Coronary artery (tissue), 2 donors: ENCODE results near the gene SLC22A31.
A peak's percentile ranks its signal among the peaks of the same experiment; 100 is the strongest.

Source experiments
- DNase-seq: peaks from one replicate; pipeline ENCODE4 v3.0.0-alpha.2; 2017; ENCODE audit warnings: low spot score
- H3K27ac ChIP-seq, 2 donors: fragments of 200-600 bp; sonication (generic); one replicate each; pipeline ENCODE4 v1.5.1; 2016 to 2019
- H3K4me3 ChIP-seq: fragments of 200-600 bp; sonication (generic); 2 replicates; pipeline ENCODE4 v1.5.1; 2016; ENCODE audit warnings: mild to moderate bottlenecking, moderate library complexity
- TF ChIP-seq, protein P1 (sequence below): fragments of 200-600 bp; sonication (generic); IDR thresholded peaks from one replicate; pipeline ENCODE4 v1.5.1; 2019; ENCODE audit warnings: antibody characterized with exemption

Gene SLC22A31

DNA sequence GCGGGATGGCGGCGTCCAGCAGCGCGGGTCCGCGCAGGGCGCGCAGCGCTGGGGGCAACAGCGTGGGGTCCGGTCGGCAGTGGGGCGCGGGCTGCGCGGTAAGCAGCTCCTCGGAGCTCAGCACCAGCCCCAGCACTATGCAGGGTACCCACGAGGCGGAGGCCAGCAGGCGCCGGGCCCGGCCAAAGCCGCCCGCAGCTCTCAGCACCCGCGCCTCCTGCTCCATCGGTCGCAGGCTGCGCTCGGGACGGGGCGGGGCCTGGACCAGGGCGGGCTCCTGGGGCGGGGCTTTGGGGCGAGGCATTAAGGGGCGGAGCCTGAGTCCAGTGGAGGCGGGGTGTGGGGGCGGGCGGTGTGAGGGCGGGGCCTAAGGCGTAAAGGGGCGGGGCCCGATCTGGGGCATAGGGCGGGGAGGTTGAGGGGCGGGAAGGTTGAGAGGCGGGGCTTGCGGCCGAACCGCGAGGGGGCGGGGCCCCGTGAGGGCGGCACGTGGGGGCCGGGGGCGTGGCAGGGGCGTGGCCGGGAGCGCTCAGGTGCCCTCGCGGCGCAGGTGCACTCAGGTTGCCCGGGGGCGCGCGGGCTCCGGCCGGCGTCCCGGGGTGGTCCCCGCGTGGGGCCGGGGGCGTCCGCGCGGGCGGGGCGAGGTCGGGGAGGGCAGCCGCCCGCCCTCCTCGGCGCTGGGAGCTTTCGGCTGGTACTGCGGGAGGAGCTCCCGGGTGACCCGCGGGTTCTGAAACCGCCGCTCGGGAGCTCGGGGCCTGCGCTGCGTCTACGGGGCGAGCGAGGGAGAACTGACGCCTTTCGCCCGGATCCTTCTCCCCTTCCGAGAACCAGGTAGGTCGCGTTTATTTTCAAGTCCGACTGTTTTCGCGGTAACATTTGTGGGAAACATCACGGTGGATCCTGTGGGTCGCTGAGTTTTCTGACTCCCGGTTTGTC lies 1.4 kb upstream of the SLC22A31 start:
- Histone ChIP-seq H3K27ac (no peak overlapping the region), H3K4me3 (peak overlapping the region; percentile 65)
- no peak for DNase-seq
- TF ChIP-seq, protein P1, sequence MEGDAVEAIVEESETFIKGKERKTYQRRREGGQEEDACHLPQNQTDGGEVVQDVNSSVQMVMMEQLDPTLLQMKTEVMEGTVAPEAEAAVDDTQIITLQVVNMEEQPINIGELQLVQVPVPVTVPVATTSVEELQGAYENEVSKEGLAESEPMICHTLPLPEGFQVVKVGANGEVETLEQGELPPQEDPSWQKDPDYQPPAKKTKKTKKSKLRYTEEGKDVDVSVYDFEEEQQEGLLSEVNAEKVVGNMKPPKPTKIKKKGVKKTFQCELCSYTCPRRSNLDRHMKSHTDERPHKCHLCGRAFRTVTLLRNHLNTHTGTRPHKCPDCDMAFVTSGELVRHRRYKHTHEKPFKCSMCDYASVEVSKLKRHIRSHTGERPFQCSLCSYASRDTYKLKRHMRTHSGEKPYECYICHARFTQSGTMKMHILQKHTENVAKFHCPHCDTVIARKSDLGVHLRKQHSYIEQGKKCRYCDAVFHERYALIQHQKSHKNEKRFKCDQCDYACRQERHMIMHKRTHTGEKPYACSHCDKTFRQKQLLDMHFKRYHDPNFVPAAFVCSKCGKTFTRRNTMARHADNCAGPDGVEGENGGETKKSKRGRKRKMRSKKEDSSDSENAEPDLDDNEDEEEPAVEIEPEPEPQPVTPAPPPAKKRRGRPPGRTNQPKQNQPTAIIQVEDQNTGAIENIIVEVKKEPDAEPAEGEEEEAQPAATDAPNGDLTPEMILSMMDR: no peak

DNA sequence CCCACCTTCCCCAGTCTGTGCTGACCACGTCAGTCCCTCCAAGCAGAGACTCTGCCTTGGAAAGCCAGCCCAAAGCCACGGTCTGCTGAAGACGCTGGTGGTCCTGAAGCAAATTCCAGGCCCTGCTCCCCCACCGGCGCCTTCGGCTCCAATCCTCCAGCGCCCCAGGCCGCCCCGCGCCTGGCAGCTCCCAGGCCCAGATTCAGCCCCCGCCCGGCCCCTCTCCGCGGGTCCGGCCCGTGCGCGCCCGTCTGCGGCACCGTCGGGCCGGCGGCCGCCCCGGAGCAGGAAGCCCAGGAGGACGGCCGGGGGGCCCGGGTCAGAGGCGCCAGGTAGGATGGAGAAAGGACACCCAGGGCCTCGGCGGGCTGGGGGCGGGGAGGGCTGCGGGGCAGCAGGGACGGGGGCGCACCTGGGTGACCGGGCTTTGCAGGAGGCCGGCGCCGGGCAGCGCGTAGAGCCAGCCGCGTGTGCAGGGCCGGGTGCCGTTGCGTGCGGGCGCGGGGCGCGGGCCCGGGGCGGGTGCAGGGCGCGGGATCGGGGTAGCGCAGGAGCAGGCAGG lies 594 bp upstream of the SLC22A31 start:
- TF ChIP-seq, protein P1: no peak
- H3K27ac ChIP-seq: no peak overlapping the region
- H3K4me3 ChIP-seq: peak overlapping the region; percentile 65
- no peak for DNase-seq

DNA sequence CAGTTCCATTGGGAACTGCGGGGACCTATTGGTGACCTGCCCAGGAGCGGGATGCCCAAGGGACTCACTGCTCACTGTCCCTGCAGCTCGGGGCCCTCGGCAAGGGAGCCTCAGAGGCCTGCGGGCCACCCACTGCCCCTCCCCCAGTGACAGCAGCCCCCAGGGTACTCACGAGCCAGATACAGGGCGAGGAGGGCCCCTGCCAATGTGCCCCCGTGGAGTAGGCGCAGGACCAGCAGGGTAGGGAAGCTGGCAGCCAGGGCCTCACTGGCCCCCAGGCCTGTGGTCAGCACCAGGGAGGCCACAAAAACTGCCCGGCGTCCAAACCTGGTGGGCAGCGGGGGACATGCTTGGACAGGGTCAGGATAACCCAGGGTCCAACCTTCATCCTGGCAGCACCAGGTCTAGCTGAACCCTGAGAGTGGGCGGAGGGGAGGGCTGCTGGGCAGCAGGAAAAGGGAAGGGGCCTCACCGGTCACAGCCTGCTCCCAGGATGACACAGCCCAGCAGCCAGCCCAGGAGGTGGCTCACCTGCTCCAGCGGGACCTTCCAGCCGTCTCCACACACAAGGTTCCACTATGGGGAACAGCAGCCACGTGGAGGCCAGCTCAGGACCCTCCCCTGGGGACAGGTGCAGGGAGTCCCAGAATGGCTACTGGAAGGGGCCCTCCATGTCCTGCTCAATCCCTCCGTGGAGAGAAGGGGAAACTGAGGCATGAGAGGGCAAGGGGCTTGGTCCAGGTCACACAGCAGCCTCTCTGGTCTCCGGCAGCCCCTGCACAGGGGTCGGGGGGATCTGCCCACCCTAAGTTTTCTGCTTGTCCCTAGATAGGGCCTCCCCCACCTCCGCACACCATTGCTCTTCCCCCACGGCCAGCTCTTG lies 855 bp downstream of the SLC22A31 start:
- DNase-seq: no peak
- TF ChIP-seq, protein P1: no peak
- Histone ChIP-seq H3K27ac (no peak overlapping the region), H3K4me3 (no peak overlapping the region)

DNA sequence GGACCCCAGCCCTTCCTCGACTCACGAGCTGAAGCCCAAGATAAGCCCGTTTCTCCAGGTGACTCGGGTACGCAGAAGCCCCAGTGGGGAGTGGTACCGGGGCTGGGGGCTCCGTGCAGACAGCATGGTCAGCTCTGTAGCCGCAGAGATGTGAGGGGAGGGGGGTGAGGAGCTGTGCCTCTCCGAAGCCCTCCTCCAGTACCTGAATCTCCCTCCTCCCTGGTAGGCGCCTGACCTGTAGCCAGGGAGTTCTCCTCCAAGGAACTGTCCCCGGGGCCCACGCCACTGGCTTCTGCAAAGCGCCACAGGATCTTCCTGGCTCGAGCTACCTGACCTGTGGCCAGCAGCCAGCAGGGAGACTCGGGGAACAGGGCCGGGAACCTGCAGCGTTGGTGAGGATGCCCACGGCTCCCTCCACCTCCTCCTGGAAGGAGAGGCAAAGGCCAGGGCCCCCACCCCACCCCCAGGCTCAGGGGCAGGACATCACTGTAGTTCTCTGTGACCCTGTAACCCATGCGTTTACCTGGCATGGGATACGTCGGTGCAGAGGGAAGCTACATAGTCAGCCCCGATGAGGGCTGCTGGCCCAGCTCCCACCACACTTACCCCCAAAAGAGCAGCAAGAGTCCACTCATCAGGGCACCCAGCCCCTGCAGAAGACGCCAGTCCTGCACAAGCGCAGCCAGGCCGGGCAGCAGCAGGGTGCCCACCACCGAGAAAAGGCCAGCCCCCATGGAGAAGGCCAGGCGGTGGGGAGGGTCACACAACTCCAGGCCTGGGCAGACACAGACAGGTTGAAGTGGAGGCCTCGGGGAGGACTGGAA lies 1.7 kb downstream of the SLC22A31 start:
- DNase-seq: no peak
- TF ChIP-seq, protein P1: no peak
- no peak overlapping the region for H3K27ac ChIP-seq
- no peak overlapping the region for H3K4me3 ChIP-seq

DNA sequence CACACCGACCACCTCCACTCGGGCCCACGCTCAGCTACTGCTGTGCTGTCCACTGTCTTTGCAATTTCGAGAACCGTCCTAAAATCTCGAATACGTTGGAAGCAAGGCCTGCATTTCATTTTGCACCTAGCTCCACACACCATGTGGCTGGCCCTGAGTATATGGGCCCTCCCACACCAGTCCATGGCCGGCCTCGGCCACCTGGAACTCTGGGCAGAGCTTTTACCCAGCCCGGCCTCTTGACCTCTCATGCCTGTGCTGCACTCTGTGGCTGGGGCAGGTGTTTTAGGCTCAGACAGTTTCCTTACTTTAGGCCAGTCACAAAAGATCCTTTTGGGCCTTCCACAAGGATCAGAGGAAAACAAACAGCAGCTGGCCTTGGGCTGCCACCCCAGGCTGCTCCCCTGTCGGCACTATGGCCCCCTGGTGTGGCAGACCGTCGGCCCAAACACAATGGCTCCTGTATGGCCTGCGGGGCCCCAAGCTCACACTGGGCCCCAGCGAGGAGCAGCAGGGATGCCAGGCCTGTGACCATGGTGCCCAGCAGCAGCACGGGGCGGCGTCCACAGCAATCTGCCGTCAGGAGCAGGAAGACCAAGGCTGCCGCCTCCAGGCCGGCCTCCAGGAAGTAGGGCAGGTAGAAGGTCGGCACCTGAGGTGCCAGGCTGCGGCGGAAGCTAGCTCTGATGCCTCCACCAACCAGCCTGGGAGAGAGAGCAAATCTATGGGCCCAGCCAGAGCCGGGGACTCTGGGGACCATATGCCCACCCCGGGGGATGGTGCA lies 2.5 kb downstream of the SLC22A31 start:
- Histone ChIP-seq H3K4me3 (no peak overlapping the region), H3K27ac (no peak overlapping the region)
- no peak for DNase-seq
- TF ChIP-seq, protein P1: no peak
